ENCODE measurements around the gene BIRC2. TPM values are rescaled to one million over a fixed set of nuclear protein-coding genes. Genes with fewer than 3 reads are reported as not detected.

Gene BIRC2
- total RNA-seq, 4 donors from 2014 or later = 43.9 to 152 (median 72.9) TPM

DNA sequence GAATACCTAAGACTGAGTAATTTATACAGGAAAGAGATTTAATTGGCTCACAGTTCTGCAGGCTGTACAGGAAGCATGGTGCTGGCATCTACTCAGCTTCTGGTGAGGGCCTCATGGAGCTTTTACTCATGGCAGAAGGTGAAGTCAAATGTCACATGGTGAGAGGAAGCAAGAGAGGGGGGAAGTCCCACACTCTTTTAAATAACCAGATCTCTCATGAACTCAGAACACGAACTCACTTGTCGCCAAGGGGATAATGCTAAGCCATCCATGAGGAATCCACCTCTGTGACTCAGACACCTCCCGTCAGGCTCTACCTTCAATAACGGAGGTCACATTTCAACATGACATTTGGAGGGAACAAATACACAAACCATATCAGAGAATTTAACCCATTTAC is 42.2 kb downstream of the BIRC2 start:
- peaks cover 0 to 6% of the 10 kb centered on the region in 2 donors for H3K36me3 ChIP-seq
- no peaks in the 10 kb centered on the region for H3K4me1 ChIP-seq
- DNase-seq = no peak
- intact Hi-C loops (cut with DNase I) = no loop called here
- no peaks in the 10 kb centered on the region for H3K9me3 ChIP-seq
- H3K27me3 ChIP-seq = no peaks in the 10 kb centered on the region
- no peak overlapping the region for H3K27ac ChIP-seq
- TF ChIP-seq POLR2A (IDR thresholded peaks at IDR 0.05) = no peak
- TF ChIP-seq, protein P1, sequence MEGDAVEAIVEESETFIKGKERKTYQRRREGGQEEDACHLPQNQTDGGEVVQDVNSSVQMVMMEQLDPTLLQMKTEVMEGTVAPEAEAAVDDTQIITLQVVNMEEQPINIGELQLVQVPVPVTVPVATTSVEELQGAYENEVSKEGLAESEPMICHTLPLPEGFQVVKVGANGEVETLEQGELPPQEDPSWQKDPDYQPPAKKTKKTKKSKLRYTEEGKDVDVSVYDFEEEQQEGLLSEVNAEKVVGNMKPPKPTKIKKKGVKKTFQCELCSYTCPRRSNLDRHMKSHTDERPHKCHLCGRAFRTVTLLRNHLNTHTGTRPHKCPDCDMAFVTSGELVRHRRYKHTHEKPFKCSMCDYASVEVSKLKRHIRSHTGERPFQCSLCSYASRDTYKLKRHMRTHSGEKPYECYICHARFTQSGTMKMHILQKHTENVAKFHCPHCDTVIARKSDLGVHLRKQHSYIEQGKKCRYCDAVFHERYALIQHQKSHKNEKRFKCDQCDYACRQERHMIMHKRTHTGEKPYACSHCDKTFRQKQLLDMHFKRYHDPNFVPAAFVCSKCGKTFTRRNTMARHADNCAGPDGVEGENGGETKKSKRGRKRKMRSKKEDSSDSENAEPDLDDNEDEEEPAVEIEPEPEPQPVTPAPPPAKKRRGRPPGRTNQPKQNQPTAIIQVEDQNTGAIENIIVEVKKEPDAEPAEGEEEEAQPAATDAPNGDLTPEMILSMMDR (IDR thresholded peaks at IDR 0.05) = no peak
- 96 to 98% methylated on average over 4 of the region's 4 CpGs for WGBS, 2 donors
- no peak overlapping the region for H3K4me3 ChIP-seq (replicated peaks in 1 of 3)

DNA sequence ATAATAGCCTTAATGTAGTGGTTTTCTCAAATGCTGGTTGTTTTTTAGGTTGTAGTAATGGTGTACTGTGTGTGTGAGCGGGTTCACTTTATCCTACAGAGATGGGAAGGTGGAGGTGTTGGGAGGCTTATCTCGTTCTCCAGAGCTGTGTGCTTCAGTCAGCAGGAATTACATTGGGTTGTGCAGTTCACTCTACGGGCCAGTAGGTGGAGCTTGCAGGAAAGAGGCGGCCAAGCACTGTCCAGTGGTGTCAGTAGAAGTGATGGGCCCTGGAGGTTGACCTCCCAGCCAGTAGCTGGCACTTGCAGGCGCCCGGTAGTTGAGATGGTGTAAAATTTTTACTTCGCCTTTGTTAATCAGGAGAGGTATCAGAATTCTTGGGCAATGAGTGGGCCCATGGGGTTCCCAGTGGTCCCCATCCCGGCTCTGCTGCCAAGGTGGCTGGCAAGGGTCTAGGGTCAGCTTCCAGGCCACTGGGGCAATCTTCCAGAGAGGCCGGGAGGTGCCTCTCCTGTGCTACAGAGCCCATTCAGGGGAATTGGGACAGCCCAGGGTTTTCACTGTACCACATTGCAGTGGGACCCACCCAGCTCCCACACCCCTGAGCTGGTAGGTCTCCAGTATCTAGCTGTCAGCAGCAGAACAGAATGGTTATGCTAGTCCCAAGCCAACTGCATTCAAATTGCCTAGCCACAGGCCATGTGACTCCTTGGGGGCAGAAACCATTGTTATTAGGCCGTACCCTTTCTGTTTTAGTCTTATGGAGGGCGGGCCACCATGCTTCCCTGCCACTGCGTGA is 43.9 kb downstream of the BIRC2 start:
- H3K27ac ChIP-seq = peak overlapping the region in 1 of 3 donors; percentile 16
- H3K9me3 ChIP-seq = no peaks in the 10 kb centered on the region
- intact Hi-C loops (cut with DNase I) = loop anchor here (5.0 to 10.0 kb wide), 2 partner anchors 46 to 106 kb away; partner anchors contain the start of gene BIRC2
- H3K36me3 ChIP-seq = peaks cover 0 to 4% of the 10 kb centered on the region in 2 donors
- no peak overlapping the region for H3K4me3 ChIP-seq (replicated peaks in 1 of 3)
- TF ChIP-seq POLR2A (IDR thresholded peaks at IDR 0.05) = no peak
- TF ChIP-seq, protein P1 (IDR thresholded peaks at IDR 0.05) = peak; percentile 75 to 88 (median 86)
- DNase-seq = peak; percentile 72 to 73
- no peaks in the 10 kb centered on the region for H3K27me3 ChIP-seq
- 62 to 66% methylated on average over 11 to 12 of the region's 12 CpGs for WGBS, 2 donors
- peaks cover 4 to 5% of the 10 kb centered on the region in 2 donors for H3K4me1 ChIP-seq

DNA sequence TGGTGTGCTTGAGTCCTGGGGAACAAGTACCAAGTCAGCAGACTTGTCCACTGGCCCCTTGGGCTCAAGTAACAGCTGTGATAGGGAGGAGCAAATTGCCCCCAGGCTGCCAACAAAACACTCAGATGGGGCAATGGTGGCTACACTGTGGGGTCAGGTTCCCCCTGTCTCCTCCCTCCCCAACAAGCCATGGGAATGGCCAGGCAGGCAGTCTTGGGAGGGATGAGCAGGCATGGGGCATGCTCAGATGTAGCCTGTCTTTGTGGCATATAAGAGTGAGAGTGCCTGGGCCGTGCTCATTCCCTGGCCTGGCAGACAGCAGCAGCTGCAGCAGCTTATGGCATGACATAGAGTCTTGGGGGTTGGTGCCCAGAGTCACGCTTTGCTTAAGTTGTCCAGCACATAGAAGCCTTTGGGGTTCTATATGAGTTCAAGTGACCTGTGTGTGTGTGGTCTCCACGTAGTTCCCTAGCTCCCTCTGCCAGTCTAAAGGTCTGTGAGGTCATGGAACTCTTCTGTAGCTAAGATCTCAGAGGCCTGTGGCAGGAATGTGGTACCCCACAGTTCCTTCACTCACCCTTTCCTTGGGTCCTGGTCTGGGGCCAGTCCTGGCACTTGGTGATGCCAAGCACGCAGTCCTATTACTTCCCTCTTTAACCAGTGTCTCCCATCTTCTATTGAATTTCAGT is 44.7 kb downstream of the BIRC2 start:
- DNase-seq = no peak
- intact Hi-C loops (cut with DNase I) = loop anchor here (5.0 to 10.0 kb wide), 2 partner anchors 47 to 106 kb away; partner anchors contain the start of gene BIRC2
- Histone ChIP-seq H3K4me1 (peaks cover 6 to 7% of the 10 kb centered on the region in 2 donors), H3K4me3 (replicated peaks in 1 of 3) (no peak overlapping the region), H3K36me3 (peaks cover 0 to 4% of the 10 kb centered on the region in 2 donors), H3K9me3 (no peaks in the 10 kb centered on the region), H3K27me3 (no peaks in the 10 kb centered on the region), H3K27ac (peak overlapping the region in 1 of 3 donors; percentile 16)
- TF ChIP-seq, protein P1 (IDR thresholded peaks at IDR 0.05) = no peak
- TF ChIP-seq POLR2A (IDR thresholded peaks at IDR 0.05) = no peak
- 91 to 100% methylated on average over 2 to 3 of the region's 4 CpGs for WGBS, 2 donors

DNA sequence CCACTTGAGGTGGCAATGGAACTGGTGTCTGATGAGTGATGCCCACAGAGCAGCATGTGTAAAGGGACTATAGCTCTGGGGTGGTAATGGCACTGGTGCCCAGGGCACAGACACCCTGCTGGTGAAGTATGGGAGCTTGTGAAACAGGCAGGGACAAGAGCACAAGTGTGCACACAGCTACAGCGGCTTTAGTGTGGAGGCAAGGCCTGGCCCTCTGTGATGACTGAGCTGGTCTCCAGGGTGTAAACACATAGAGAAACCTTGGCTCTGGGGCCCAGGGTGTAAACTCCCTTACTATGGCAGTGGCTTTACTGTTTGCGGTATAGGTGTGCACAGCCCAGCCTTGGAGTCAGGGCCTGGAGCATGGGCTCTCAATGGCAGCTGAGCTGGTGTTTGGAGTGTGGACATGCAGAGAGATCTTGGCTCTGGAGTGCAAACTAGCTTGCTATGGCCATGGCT is 46.3 kb downstream of the BIRC2 start:
- TF ChIP-seq, protein P1 (IDR thresholded peaks at IDR 0.05) = no peak
- no peak for TF ChIP-seq POLR2A (IDR thresholded peaks at IDR 0.05)
- Histone ChIP-seq H3K27ac (peak overlapping the region in 1 of 3 donors; percentile 27), H3K36me3 (peaks cover 0 to 4% of the 10 kb centered on the region in 2 donors), H3K4me3 (replicated peaks in 1 of 3) (no peak overlapping the region), H3K27me3 (no peaks in the 10 kb centered on the region), H3K4me1 (peaks cover 22 to 23% of the 10 kb centered on the region in 2 donors), H3K9me3 (no peaks in the 10 kb centered on the region)
- intact Hi-C loops (cut with DNase I) = loop anchor here (5.0 to 10.0 kb wide), 2 partner anchors 48 to 104 kb away; partner anchors contain the start of gene BIRC2
- no peak for DNase-seq
- whole genome bisulfite sequencing, 2 donors = 83 to 100% methylated on average over 2 of the region's 2 CpGs
